ENCODE measurements around the gene CREBZF.
A peak's percentile ranks its signal among the peaks of the same experiment; 100 is the strongest.

CREBZF gene

DNA sequence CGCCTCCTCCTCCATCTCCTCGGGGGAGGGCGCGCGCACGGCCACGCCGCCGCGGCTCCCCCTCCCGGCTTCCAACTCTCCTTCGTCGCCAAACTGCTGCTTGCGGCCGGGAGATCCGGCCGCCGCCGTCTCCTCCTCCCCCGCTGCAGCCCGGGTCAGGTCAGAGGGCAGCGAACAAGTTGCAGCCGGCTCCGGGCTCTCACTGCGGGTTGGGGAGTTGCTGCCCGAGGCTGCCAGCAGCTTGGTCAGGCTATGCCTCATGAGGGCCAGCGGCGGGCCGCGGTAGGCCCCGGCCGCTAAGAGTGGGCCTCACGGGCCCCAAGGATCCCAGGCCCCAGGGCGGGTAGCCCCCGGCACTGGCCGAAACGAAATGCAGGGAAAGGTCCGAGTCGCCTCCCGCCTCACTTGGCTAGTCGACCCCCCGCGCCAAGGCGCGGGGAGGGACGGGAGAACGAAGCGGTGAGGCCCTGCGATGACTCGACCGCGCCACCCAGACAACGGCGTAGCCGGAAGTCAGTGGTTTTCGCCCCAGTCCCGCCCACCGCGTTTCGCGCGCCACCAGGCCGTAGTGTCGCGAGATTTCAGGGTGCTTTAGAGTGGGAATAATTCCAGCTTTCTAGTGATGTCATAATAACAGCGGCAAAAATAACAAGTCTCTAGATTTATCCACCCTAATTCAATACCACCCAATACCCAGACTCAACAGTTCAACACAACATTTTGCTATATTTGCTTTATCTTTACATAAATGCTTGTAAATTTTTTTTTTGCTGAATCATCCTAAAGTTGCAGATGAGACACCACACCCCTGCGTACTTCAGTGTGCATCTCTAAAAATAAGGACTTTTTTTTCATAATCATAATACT, at the start of gene CREBZF:
Gene CREBZF (minus strand): TSS at position 515 of the 867 bp plus-strand sequence. CDS start 254 bp downstream, at position 261.
- DNase-seq (ENCODE audit: low read depth), result peak; percentile 96
- no peak for TF ChIP-seq CTCF (IDR thresholded peaks at IDR 0.05; ENCODE audit: low read length, missing control alignments)

GRCh38 chr11:85712953-85713352, 48.0 kb upstream of the CREBZF start:
- no peak overlapping the region for H3K4me3 ChIP-seq (replicated peaks; ENCODE audit: low read depth, low read length)
- no peak for DNase-seq (ENCODE audit: low read depth)
- no peak for TF ChIP-seq CTCF (IDR thresholded peaks at IDR 0.05; ENCODE audit: low read length, missing control alignments)

More for the DNA sequence above, at the start of gene CREBZF:
- H3K4me3 ChIP-seq (replicated peaks; ENCODE audit: low read depth, low read length), result peak within 1 kb of the TSS; percentile 79

DNA sequence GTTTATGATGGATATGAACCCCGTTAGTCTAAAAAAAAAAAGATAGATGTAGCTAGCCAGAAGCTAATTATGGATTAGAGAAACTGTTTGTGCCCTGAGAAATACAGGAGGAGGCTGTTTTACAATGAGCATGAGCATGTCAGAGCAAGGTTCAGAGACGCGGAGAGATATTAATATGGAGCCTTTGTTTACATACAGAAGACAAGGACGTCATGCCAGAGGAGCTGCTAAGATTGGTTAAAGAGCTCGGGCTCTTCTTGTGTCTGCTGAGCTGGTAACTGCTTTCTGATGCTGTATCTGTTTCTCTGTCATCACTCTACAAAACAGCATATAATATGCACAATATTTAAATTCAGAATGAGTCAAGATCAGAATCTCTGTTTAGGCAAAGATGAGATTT, 46.0 kb upstream of the CREBZF start:
- no peak overlapping the region for H3K4me3 ChIP-seq (replicated peaks; ENCODE audit: low read depth, low read length)
- TF ChIP-seq CTCF (IDR thresholded peaks at IDR 0.05; ENCODE audit: low read length, missing control alignments), result no peak
- no peak for DNase-seq (ENCODE audit: low read depth)

GRCh38 chr11:85709941-85710702, 45.2 kb upstream of the CREBZF start:
- no peak overlapping the region for H3K4me3 ChIP-seq (replicated peaks; ENCODE audit: low read depth, low read length)
- no peak for TF ChIP-seq CTCF (IDR thresholded peaks at IDR 0.05; ENCODE audit: low read length, missing control alignments)
- no peak for DNase-seq (ENCODE audit: low read depth)

DNA sequence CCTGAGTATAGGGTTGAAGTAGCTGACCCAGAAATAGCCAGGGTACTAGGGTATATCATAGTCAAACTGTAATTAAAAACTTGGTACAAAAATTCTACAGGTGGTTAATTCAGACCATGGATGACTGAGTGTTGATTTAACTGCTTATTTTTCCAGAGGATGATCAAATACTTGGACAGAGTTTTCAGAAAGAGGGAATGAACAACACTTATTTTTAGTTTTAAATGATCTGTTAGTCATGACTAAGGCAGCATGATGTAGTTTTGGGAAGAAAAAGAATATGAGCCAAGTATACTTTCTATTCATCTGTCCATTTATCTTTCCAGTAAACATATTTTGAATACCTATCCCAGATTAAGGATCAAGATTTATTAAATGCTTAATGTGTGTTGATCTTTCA, 40.9 kb upstream of the CREBZF start:
- no peak for TF ChIP-seq CTCF (IDR thresholded peaks at IDR 0.05; ENCODE audit: low read length, missing control alignments)
- no peak for DNase-seq (ENCODE audit: low read depth)
- no peak overlapping the region for H3K4me3 ChIP-seq (replicated peaks; ENCODE audit: low read depth, low read length)

DNA sequence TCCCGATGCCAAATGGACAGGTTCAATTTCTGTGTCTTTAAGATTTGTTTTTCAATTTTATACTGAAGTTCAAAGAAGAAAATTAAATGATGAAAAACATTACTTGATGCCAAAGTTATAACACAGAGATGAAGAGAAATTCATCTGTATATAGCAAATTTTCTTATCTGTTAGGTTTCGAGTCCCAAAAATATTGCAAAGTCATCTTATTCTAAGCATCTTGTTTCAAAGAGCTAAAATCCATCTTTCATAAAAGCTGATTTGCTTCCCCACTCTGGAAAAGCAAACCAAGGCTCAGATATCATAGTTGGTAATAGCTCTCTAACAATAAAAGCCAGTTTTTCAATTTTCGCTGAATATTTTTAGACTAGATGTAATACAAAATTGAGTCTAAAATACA, 40.0 kb upstream of the CREBZF start:
- H3K4me3 ChIP-seq (replicated peaks; ENCODE audit: low read depth, low read length), result no peak overlapping the region
- no peak for DNase-seq (ENCODE audit: low read depth)
- TF ChIP-seq CTCF (IDR thresholded peaks at IDR 0.05; ENCODE audit: low read length, missing control alignments), result no peak
